ENCODE results near the gene TMEM11. TPM values are rescaled to one million over a fixed set of nuclear protein-coding genes. Genes with fewer than 3 reads are reported as not detected.

Gene TMEM11
- total and polyA plus RNA-seq, 2 donors (not counting 1 experiment from before 2014, with no cell fraction given), result 21.4 to 25.3 TPM

DNA sequence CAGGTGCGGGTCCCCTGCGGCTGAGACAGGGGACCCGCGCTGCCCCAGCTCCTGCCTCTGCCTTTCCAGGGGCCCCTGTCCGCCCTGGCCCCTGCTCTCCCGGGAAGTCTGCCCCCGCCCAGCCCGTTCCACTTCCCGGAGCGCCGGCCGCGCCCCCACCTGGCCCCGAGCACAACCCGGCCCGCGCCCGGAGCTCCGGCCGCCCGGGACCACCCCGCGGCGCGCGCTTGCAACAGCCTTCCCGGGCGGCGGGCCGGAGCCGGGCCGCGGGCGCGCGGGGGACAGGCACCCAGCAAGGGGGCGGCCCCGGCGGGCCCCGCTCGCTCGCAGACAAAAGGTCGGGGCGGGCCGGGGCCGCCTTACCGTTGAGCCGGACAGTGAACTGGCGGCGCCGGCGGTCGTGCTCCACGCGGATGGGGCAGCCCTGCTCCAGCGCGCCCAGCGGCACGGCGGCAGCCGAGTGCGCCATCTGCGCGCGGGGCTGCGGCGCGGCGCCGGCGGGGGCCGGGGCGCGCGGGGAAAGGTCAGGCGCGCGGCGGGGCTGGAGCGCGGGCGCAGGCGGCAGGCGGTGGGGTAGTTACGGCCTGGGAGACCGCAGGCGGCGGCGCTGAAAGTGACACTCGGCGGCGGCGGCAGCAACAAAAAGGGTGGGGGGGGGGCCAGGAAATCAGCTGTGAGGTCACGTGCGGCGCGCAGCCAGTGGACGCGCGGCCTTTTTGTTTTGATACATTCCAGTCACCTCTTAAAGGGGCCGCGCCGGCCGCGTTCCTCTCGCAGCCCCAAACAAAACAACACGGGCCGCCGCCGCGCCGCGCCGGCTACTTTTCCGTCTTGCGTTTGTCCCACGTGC is 39.1 kb upstream of the TMEM11 start, which contains the start of gene NATD1:
TSS of gene NATD1 (minus strand) at position 615 of the 850 bp plus-strand sequence. CDS start at position 469, 146 bp downstream.
- ChIA-PET POLR2A (interaction anchor here (1.0 to 2.4 kb wide), 4 partner anchors 23 to 200 kb away, joined by 3 to 10 read pairs (median 6); partner anchors contain the start of gene TMEM11), CTCF (interaction anchor here (1.0 to 1.8 kb wide), 9 partner anchors 22 to 260 kb away, joined by 3 to 5 read pairs (median 3); no protein-coding TSS in a partner anchor)
- Histone ChIP-seq H3K27ac (ENCODE audit: low read length in 2 of 2) (peak within 1 kb of the TSS; percentile 5 to 70), H2AFZ (ENCODE audit: insufficient read depth, low read depth, low read length, poor library complexity, severe bottlenecking) (peak within 1 kb of the TSS; percentile 87), H3K36me3 (replicated peaks in 1 of 2; ENCODE audit: control extremely low read depth in 1 of 2, control insufficient read depth in 1 of 2, extremely low read depth in 1 of 2, insufficient read depth in 2 of 2, low read length in 1 of 2) (no peaks in the 10 kb centered on the region), H3K4me3 (ENCODE audit: control extremely low read depth in 1 of 5, extremely low read depth in 1 of 5, insufficient read depth in 1 of 5, low read depth in 2 of 5, low read length in 4 of 5) (peak within 1 kb of the TSS; percentile 35 to 90 (median 61)), H3K4me2 (replicated peaks; ENCODE audit: low read depth, low read length, poor library complexity, severe bottlenecking) (peak within 1 kb of the TSS; percentile 99), H3K79me2 (ENCODE audit: control insufficient read depth, insufficient read depth, low read length) (no peaks in the 10 kb centered on the region), H3K9ac (ENCODE audit: low read length) (peak within 1 kb of the TSS; percentile 78), H3K9me3 (ENCODE audit: control extremely low read depth in 1 of 3, control insufficient read depth in 2 of 3, insufficient read depth in 1 of 3, low read length in 2 of 3) (no peaks in the 10 kb centered on the region), H3K27me3 (replicated peaks in 1 of 4; ENCODE audit: control extremely low read depth in 1 of 4, control insufficient read depth in 3 of 4, insufficient read depth in 4 of 4, low read length in 3 of 4) (no peaks in the 10 kb centered on the region), H3K4me1 (ENCODE audit: control insufficient read depth in 2 of 2, insufficient read depth in 2 of 2, low read length in 2 of 2) (peaks cover 11 to 24% of the 10 kb centered on the region in 2 donors), H4K20me1 (ENCODE audit: control insufficient read depth, insufficient read depth, low read length, poor library complexity, severe bottlenecking) (no peaks in the 10 kb centered on the region)
- peak; percentile 90 for DNase-seq
- Mint-ChIP-seq H3K27me3 (peaks cover 5% of the 10 kb centered on the region), H3K4me1 (peaks cover 22% of the 10 kb centered on the region), H3K9me3 (ENCODE audit: insufficient read depth) (no peaks in the 10 kb centered on the region), H3K27ac (peak within 1 kb of the TSS; percentile 88), H3K4me3 (peak within 1 kb of the TSS; percentile 89)
- WGBS (ENCODE audit: insufficient coverage), result under 1% methylated on average over 117 of the region's 117 CpGs
- ATAC-seq (ENCODE audit: low read depth), result peak; percentile 79
- TF ChIP-seq EZH2 (IDR thresholded peaks at IDR 0.05; ENCODE audit: borderline replicate concordance, insufficient read depth, low read depth, low read length, poor library complexity, severe bottlenecking) (no peak), CTCF (IDR thresholded peaks at IDR 0.05) (no peak)
- intact Hi-C loops (cut with micrococcal nuclease), result loop anchor here (1.0 to 2.0 kb wide), 5 partner anchors 22 to 127 kb away; partner anchors contain the start of genes DHRS7B and TMEM11
